K562 (cell line): ENCODE results near the gene C10orf105. TPM values are rescaled to one million over a fixed set of nuclear protein-coding genes. Genes with fewer than 3 reads are reported as not detected.

Experiments
- ARHGAP35 ChIP-seq: fragments of 450-650 bp; IDR thresholded peaks from 2 replicates; pipeline ENCODE4 v1.6.1; 2018; ENCODE audit not compliant: partially characterized antibody
- ARID2 ChIP-seq: fragments of 450-650 bp; IDR thresholded peaks from 2 replicates; pipeline ENCODE4 v1.6.1; 2017; ENCODE audit warnings: antibody characterized with exemption, mild to moderate bottlenecking
- BRD4 ChIP-seq: fragments of 200-600 bp; sonication (generic); IDR thresholded peaks from 2 replicates; pipeline ENCODE4 v1.6.1; 2017; ENCODE audit warnings: inconsistent platforms
- CBX1 ChIP-seq: sonication (generic); IDR thresholded peaks from 2 replicates; pipeline ENCODE4 v1.6.1; 2016; ENCODE audit warnings: antibody characterized with exemption, low read depth, mild to moderate bottlenecking
- ELF2 ChIP-seq: fragments of 250-450 bp; sonication (Bioruptor Pico); IDR thresholded peaks from 2 replicates; pipeline ENCODE4 v1.5.0; 2021; ENCODE audit warnings: mild to moderate bottlenecking
- EWSR1 ChIP-seq: fragments of 450-650 bp; IDR thresholded peaks from 2 replicates; pipeline ENCODE4 v1.6.1; 2018; ENCODE audit warnings: borderline replicate concordance, mild to moderate bottlenecking, low read depth, moderate library complexity; ENCODE audit not compliant: partially characterized antibody
- FOXJ2 ChIP-seq: fragments of 200-800 bp; sonication (Bioruptor generic); IDR thresholded peaks from 2 replicates; pipeline ENCODE4 v1.6.1; 2016; ENCODE audit warnings: missing genetic modification characterization, missing compliant biosample characterization
- HIVEP1 ChIP-seq: fragments of 250-450 bp; sonication (Bioruptor Pico); IDR thresholded peaks from 2 replicates; pipeline ENCODE4 v1.4.0; 2020; ENCODE audit warnings: mild to moderate bottlenecking
- HMG20B ChIP-seq: fragments of 250-450 bp; sonication (Bioruptor Pico); IDR thresholded peaks from 2 replicates; pipeline ENCODE4 v1.5.0; 2021; ENCODE audit warnings: mild to moderate bottlenecking
- JUN ChIP-seq, 2 experiments: sonication (generic) in 1 of 2; formaldehyde crosslinking in 1 of 2; IDR thresholded peaks; 2 replicates each; pipeline versions ENCODE4 v1.6.1 to v1.8.0; 2012 to 2022; ENCODE audit warnings: borderline replicate concordance in 2 of 2, mild to moderate bottlenecking in 2 of 2, improper control_type of control experiment in 1 of 2, low read depth in 1 of 2, low read length in 1 of 2, missing genetic modification reagents in 1 of 2
- KHSRP ChIP-seq: fragments of 450-650 bp; IDR thresholded peaks from 2 replicates; pipeline ENCODE4 v1.6.1; 2017
- KLF10 ChIP-seq: fragments of 250-450 bp; sonication (Bioruptor Pico); IDR thresholded peaks from 2 replicates; pipeline ENCODE4 v1.6.1; 2021; ENCODE audit warnings: matching md5 sums
- KLF6 ChIP-seq: fragments of 250-450 bp; sonication (Bioruptor Pico); IDR thresholded peaks from 2 replicates; pipeline ENCODE4 v1.4.0; 2020; ENCODE audit warnings: mild to moderate bottlenecking, moderate library complexity, borderline replicate concordance
- NRF1 ChIP-seq, 2 experiments: fragments of 450-650 bp; IDR thresholded peaks in 1 of 2; conservative IDR thresholded peaks in 1 of 2; 2 replicates each; pipeline ENCODE4 v1.6.1; 2014; ENCODE audit warnings: mild to moderate bottlenecking in 2 of 2
- RBM34 ChIP-seq: fragments of 200-400 bp; formaldehyde crosslinking; IDR thresholded peaks from 2 replicates; pipeline ENCODE4 v1.6.1; 2018; ENCODE audit warnings: low read length, borderline replicate concordance; ENCODE audit not compliant: insufficient read depth
- RNF2 ChIP-seq: sonication (generic); IDR thresholded peaks from 2 replicates; pipeline ENCODE4 v1.6.1; 2016
- SUPT5H ChIP-seq: fragments of 450-650 bp; IDR thresholded peaks from 2 replicates; pipeline ENCODE4 v1.6.1; 2016
- WHSC1 ChIP-seq: IDR thresholded peaks from one replicate; pipeline ENCODE4 v1.6.1; 2012; ENCODE audit warnings: low read length, control low read depth, inconsistent platforms
- ZFPM2 ChIP-seq: fragments of 250-450 bp; sonication (Bioruptor Pico); IDR thresholded peaks from 2 replicates; pipeline ENCODE4 v1.5.1; 2022; ENCODE audit warnings: mild to moderate bottlenecking
- ZNF134 ChIP-seq: fragments of 250-450 bp; sonication (Bioruptor Pico); conservative IDR thresholded peaks from 2 replicates; pipeline ENCODE4 v1.4.0; 2020
- ZNF444 ChIP-seq: fragments of 250-450 bp; sonication (Bioruptor Pico); IDR thresholded peaks from 2 replicates; pipeline ENCODE4 v1.4.0; 2020; ENCODE audit warnings: mild to moderate bottlenecking, moderate library complexity
- ZNF551 ChIP-seq: fragments of 250-450 bp; sonication (Bioruptor Pico); IDR thresholded peaks from 2 replicates; pipeline ENCODE4 v1.5.0; 2021; ENCODE audit warnings: mild to moderate bottlenecking, moderate library complexity
- ZNF77 ChIP-seq: fragments of 250-450 bp; sonication (Bioruptor Pico); IDR thresholded peaks from 2 replicates; pipeline ENCODE4 v1.5.0; 2020
- polyA plus RNA-seq, 8 experiments: library from polyadenylated mRNA; depleted of rRNA in 4 of 8; stranded (reverse) in 5 of 8; unstranded in 3 of 8; fragments of >200 nt; fragmentation: Nextera tagmentation in 2 of 8; fragmentation: Illumina TruSeq in 1 of 8; extraction: Ambion mirVana in 2 of 8; extraction: Trizol in 1 of 8; gene quantifications; 2 replicates each; pipeline versions ENCODE4 v1.2.1 to v1.2.3, GENCODE V29; 2011 to 2014; ENCODE audit warnings: inconsistent platforms in 1 of 8, missing spikeins in 1 of 8
- total RNA-seq, 7 experiments: library from RNA; depleted of rRNA in 6 of 7; stranded (reverse); fragments of >200 nt in 6 of 7; fragmentation: Illumina TruSeq in 2 of 7; extraction: Trizol in 2 of 7; gene quantifications; 2 replicates each; pipeline versions ENCODE4 v1.2.1 to v1.2.3, GENCODE V29; 2011 to 2021; ENCODE audit warnings: low replicate concordance in 1 of 7
- TF ChIP-seq, protein P1 (sequence below): fragments of 250-450 bp; sonication (Bioruptor Pico); IDR thresholded peaks from 2 replicates; pipeline ENCODE4 v1.4.0; 2020; ENCODE audit warnings: mild to moderate bottlenecking
- TF ChIP-seq, protein P2 (sequence below): sonication (generic); formaldehyde crosslinking; IDR thresholded peaks from 2 replicates; pipeline ENCODE4 v1.8.1; 2022; ENCODE audit warnings: missing genetic modification reagents
- TF ChIP-seq, protein P3 (sequence below): fragments of 250-450 bp; sonication (Bioruptor Pico); IDR thresholded peaks from 2 replicates; pipeline ENCODE4 v1.5.0; 2021; ENCODE audit warnings: mild to moderate bottlenecking, borderline replicate concordance
- TF ChIP-seq, protein P4 (sequence below): sonication (generic); formaldehyde crosslinking; IDR thresholded peaks from 2 replicates; pipeline ENCODE4 v1.9.0; 2022; ENCODE audit warnings: mild to moderate bottlenecking, missing genetic modification reagents

Gene C10orf105
- total and polyA plus RNA-seq, 9 of the 15 experiments (the other 6 are each of a cell fraction or from before 2014, with no cell fraction given): 0.03 to 0.25 (median 0.04) TPM; not detected in 3

DNA sequence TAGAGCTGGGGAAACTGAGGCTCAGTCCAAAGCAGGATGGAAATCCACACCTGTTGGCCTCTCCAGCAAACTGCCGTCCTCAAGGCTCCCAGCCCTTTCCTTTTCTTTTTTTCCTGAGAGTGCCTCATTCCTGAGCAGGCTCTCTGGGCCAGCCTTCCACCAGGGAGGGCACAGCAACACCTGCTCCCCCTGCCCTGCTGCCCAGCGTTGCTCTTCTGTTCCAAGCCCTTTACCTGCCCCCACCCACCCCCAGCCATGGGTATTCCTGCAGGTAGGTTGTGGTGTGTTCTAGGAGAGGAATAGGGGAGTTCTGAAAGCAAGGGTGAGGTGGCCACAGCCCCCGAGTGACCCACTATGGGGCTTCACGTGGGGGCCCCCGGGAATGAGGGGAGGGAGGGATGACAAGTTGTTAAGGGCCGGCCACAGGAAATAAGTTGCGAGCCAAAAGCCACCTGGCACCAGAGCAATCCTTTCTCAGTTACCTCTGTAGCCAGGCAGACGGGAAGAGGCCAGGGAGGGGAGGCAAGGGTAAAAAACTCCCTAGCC is 34.5 kb upstream of the C10orf105 start (continued):
- TF ChIP-seq, protein P1, sequence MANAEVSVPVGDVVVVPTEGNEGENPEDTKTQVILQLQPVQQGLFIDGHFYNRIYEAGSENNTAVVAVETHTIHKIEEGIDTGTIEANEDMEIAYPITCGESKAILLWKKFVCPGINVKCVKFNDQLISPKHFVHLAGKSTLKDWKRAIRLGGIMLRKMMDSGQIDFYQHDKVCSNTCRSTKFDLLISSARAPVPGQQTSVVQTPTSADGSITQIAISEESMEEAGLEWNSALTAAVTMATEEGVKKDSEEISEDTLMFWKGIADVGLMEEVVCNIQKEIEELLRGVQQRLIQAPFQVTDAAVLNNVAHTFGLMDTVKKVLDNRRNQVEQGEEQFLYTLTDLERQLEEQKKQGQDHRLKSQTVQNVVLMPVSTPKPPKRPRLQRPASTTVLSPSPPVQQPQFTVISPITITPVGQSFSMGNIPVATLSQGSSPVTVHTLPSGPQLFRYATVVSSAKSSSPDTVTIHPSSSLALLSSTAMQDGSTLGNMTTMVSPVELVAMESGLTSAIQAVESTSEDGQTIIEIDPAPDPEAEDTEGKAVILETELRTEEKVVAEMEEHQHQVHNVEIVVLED (CRISPR knock-in tag): no peak
- TF ChIP-seq ZNF551 (CRISPR knock-in tag): no peak
- no peak for TF ChIP-seq RBM34
- no peak for TF ChIP-seq EWSR1
- 0 out of 2 replicates have a peak, but pooled peaks have one; percentile 35 for TF ChIP-seq CBX1
- 0 out of 2 replicates have a peak, but pooled peaks have one; percentile 63 for TF ChIP-seq ELF2
- 0 out of 2 replicates have a peak, but pooled peaks have one; percentile 27 for TF ChIP-seq KLF6 (CRISPR knock-in tag)
- peak; percentile 41; the same call in 1 of the 2 replicates for TF ChIP-seq HMG20B (CRISPR knock-in tag)
- TF ChIP-seq ARID2: no peak
- TF ChIP-seq ZNF77 (CRISPR knock-in tag): no peak
- TF ChIP-seq SUPT5H: no peak
- 0 out of 2 replicates have a peak, but pooled peaks have one; percentile 13 for TF ChIP-seq HIVEP1 (CRISPR knock-in tag)
- no peak for TF ChIP-seq ARHGAP35
- TF ChIP-seq, protein P2, sequence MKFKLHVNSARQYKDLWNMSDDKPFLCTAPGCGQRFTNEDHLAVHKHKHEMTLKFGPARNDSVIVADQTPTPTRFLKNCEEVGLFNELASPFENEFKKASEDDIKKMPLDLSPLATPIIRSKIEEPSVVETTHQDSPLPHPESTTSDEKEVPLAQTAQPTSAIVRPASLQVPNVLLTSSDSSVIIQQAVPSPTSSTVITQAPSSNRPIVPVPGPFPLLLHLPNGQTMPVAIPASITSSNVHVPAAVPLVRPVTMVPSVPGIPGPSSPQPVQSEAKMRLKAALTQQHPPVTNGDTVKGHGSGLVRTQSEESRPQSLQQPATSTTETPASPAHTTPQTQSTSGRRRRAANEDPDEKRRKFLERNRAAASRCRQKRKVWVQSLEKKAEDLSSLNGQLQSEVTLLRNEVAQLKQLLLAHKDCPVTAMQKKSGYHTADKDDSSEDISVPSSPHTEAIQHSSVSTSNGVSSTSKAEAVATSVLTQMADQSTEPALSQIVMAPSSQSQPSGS (CRISPR knock-in tag): no peak
- TF ChIP-seq ZNF134 (CRISPR knock-in tag): no peak
- no peak for TF ChIP-seq BRD4
- no peak for TF ChIP-seq ZFPM2 (CRISPR knock-in tag)
- TF ChIP-seq, protein P3, sequence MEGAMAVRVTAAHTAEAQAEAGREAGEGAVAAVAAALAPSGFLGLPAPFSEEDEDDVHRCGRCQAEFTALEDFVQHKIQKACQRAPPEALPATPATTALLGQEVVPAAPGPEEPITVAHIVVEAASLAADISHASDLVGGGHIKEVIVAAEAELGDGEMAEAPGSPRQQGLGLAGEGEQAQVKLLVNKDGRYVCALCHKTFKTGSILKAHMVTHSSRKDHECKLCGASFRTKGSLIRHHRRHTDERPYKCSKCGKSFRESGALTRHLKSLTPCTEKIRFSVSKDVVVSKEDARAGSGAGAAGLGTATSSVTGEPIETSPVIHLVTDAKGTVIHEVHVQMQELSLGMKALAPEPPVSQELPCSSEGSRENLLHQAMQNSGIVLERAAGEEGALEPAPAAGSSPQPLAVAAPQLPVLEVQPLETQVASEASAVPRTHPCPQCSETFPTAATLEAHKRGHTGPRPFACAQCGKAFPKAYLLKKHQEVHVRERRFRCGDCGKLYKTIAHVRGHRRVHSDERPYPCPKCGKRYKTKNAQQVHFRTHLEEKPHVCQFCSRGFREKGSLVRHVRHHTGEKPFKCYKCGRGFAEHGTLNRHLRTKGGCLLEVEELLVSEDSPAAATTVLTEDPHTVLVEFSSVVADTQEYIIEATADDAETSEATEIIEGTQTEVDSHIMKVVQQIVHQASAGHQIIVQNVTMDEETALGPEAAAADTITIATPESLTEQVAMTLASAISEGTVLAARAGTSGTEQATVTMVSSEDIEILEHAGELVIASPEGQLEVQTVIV (CRISPR knock-in tag): no peak
- no peak for TF ChIP-seq NRF1 (conservative IDR thresholded peaks at IDR 0.05 in 1 of 2, IDR thresholded peaks at IDR 0.05 in 1 of 2)
- no peak for TF ChIP-seq ZNF444 (CRISPR knock-in tag)
- no peak for TF ChIP-seq WHSC1
- no peak for TF ChIP-seq RNF2
- no peak for TF ChIP-seq JUN (IDR thresholded peaks at IDR 0.05; ENCODE audit: borderline replicate concordance, low read depth, low read length)
- TF ChIP-seq JUN (CRISPR knock-in tag; IDR thresholded peaks at IDR 0.05; ENCODE audit: borderline replicate concordance): no peak
- TF ChIP-seq, protein P4, sequence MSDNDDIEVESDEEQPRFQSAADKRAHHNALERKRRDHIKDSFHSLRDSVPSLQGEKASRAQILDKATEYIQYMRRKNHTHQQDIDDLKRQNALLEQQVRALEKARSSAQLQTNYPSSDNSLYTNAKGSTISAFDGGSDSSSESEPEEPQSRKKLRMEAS (CRISPR knock-in tag): no peak
- TF ChIP-seq KHSRP: no peak
- TF ChIP-seq KLF10 (CRISPR knock-in tag): no peak
- no peak for TF ChIP-seq FOXJ2 (tag)
